NB4 (cell line): ENCODE data around the gene DNAH1.

Experiments used
- DNase-seq: peaks from one replicate; pipeline ENCODE4 v3.0.0; 2010; ENCODE audit warnings: low read depth
- H3K4me3 ChIP-seq: one replicate; pipeline ENCODE4 v1.5.1; 2011; ENCODE audit warnings: mild to moderate bottlenecking, low read depth, low read length, moderate library complexity
- CTCF ChIP-seq: IDR thresholded peaks from one replicate; pipeline ENCODE4 v1.5.1; 2012; ENCODE audit warnings: low read depth, low read length
- MAX ChIP-seq: IDR thresholded peaks from 2 replicates; pipeline ENCODE4 v1.6.1; 2011; ENCODE audit warnings: low read depth, low read length
- MYC ChIP-seq: IDR thresholded peaks from 2 replicates; pipeline ENCODE4 v1.6.1; 2011; ENCODE audit warnings: low read depth, low read length
- POLR2A ChIP-seq: IDR thresholded peaks from 2 replicates; pipeline ENCODE4 v1.6.1; 2011; ENCODE audit warnings: mild to moderate bottlenecking; ENCODE audit not compliant: insufficient read length; ENCODE audit errors: extremely low read depth

The DNAH1 gene

GRCh38 chr3:52438579-52439425, 122.7 kb downstream of the DNAH1 start:
- TF ChIP-seq CTCF (no peak), POLR2A (no peak), MYC (no peak), MAX (no peak)
- H3K4me3 ChIP-seq, result no peak overlapping the region
- no peak for DNase-seq

GRCh38 chr3:52439426-52440248, 123.5 kb downstream of the DNAH1 start:
- no peak for DNase-seq
- no peak for TF ChIP-seq MYC
- no peak for TF ChIP-seq POLR2A
- no peak for TF ChIP-seq MAX
- no peak for TF ChIP-seq CTCF
- no peak overlapping the region for H3K4me3 ChIP-seq

- no peak overlapping the region for H3K4me3 ChIP-seq
- TF ChIP-seq POLR2A, result no peak
- TF ChIP-seq MAX, result no peak
These were observed 124.1 kb downstream of the DNAH1 start for GRCh38 chr3:52440249-52440551.

GRCh38 chr3:52440671-52441070, 124.6 kb downstream of the DNAH1 start:
- H3K4me3 ChIP-seq, result no peak overlapping the region
- no peak for DNase-seq
- TF ChIP-seq MYC, result no peak
- no peak for TF ChIP-seq CTCF
- no peak for TF ChIP-seq POLR2A
- TF ChIP-seq MAX, result no peak

More at GRCh38 chr3:52440249-52440551, 124.1 kb downstream of the DNAH1 start:
- DNase-seq, result no peak

- no peak for DNase-seq
- H3K4me3 ChIP-seq, result no peak overlapping the region
- TF ChIP-seq POLR2A (no peak), MAX (no peak), MYC (no peak), CTCF (no peak)
These were observed 125.1 kb downstream of the DNAH1 start for GRCh38 chr3:52441091-52441771.
